Caco-2 (cell line): ENCODE results near the gene TEAD2. TPM values are rescaled to one million over a fixed set of nuclear protein-coding genes. Genes with fewer than 3 reads are reported as not detected.
"Not testable (repeated sequence)": the region's sequence is repeated elsewhere in the genome, so short reads cannot be mapped to it uniquely, and the experiment has no call there.

Source experiments
- BruUV-seq: library from RNA; stranded (reverse); fragments of 400-500 nt; replicated peaks from 2 replicates; lab custom pipeline; 2021; lab: Mats Ljungman, UMichigan
- CTCF ChIA-PET: fragments of 300-600 bp; sonication (Branson Sonifier 250); formaldehyde crosslinking; loops from one replicate; lab custom pipeline; 2022; ENCODE audit warnings: antibody characterized with exemption; lab: Charles Lee
- POLR2A ChIA-PET: fragments of 300-600 bp; sonication (Branson Sonifier 250); formaldehyde crosslinking; loops from one replicate; lab custom pipeline; 2022; ENCODE audit warnings: antibody characterized with exemption; lab: Charles Lee
- DNase-seq, 2 experiments: peaks; one replicate each; pipeline versions ENCODE4 v3.0.0 to v3.0.0-alpha.2; 2020 to 2022
- H3K27me3 ChIP-seq: replicated peaks from 2 replicates; pipeline ENCODE4 v1.6.0; 2011; ENCODE audit warnings: low read length; ENCODE audit not compliant: control insufficient read depth, insufficient read depth
- H3K36me3 ChIP-seq: 2 replicates; pipeline ENCODE4 v1.5.1; 2011; ENCODE audit warnings: low read length; ENCODE audit not compliant: control insufficient read depth, insufficient read depth
- H3K4me1 ChIP-seq: fragments of 250-450 bp; sonication (Bioruptor Pico); 2 replicates; pipeline ENCODE4 v1.5.1; 2020; ENCODE audit warnings: mild to moderate bottlenecking
- H3K4me3 ChIP-seq: 2 replicates; pipeline ENCODE4 v1.5.1; 2011; ENCODE audit warnings: low read depth, mild to moderate bottlenecking, control low read depth, low read length
- H3K9me3 ChIP-seq: fragments of 250-450 bp; sonication (Bioruptor Pico); 2 replicates; pipeline ENCODE4 v1.5.1; 2020; ENCODE audit warnings: mild to moderate bottlenecking, moderate library complexity
- H3K27ac Mint-ChIP-seq: one replicate; pipeline ENCODE4 v1.8.0; 2022; ENCODE audit warnings: mixed read lengths; ENCODE audit not compliant: unreplicated experiment
- H3K27me3 Mint-ChIP-seq: one replicate; pipeline ENCODE4 v1.8.0; 2022; ENCODE audit warnings: mixed read lengths; ENCODE audit not compliant: insufficient read depth, unreplicated experiment
- H3K36me3 Mint-ChIP-seq: one replicate; pipeline ENCODE4 v1.8.0; 2022; ENCODE audit warnings: mild to moderate bottlenecking, mixed read lengths; ENCODE audit not compliant: insufficient read depth, unreplicated experiment
- H3K4me1 Mint-ChIP-seq: one replicate; pipeline ENCODE4 v1.8.0; 2022; ENCODE audit warnings: low read depth, mixed read lengths; ENCODE audit not compliant: unreplicated experiment
- H3K4me3 Mint-ChIP-seq: one replicate; pipeline ENCODE4 v1.8.0; 2022; ENCODE audit warnings: mild to moderate bottlenecking, moderate library complexity, mixed read lengths; ENCODE audit not compliant: unreplicated experiment
- H3K9me3 Mint-ChIP-seq: one replicate; pipeline ENCODE4 v1.8.0; 2022; ENCODE audit warnings: mixed read lengths; ENCODE audit not compliant: unreplicated experiment
- CTCF ChIP-seq, 2 experiments: fragments of 200-600 bp in 1 of 2; IDR thresholded peaks; 1 replicate in 1 of 2; 2 replicates in 1 of 2; pipeline versions ENCODE4 v1.5.1 to v1.8.0; 2011 to 2022; ENCODE audit warnings: antibody characterized with exemption in 1 of 2, control low read depth in 1 of 2, inconsistent platforms in 1 of 2, low read depth in 1 of 2, low read length in 1 of 2, mild to moderate bottlenecking in 1 of 2, moderate library complexity in 1 of 2; ENCODE audit not compliant: insufficient read depth in 1 of 2, severe bottlenecking in 1 of 2, unreplicated experiment in 1 of 2
- intact Hi-C: fragments of 100-400 bp; cut with micrococcal nuclease; formaldehyde crosslinking; loops from one replicate; pipeline ENCODE4 v1.10.0; 2022; ENCODE audit not compliant: unreplicated experiment
- total RNA-seq: library from RNA; stranded (reverse); gene quantifications from 2 replicates; pipeline ENCODE4 v1.2.3, GENCODE V29; 2022

The TEAD2 gene
- total RNA-seq, 1 experiment from 2014 or later, result 8.8 TPM

- no peak overlapping the region for H3K4me3 ChIP-seq
- no peaks in the 10 kb centered on the region for H3K9me3 ChIP-seq
- H3K27me3 ChIP-seq, result no peaks in the 10 kb centered on the region
- POLR2A ChIA-PET, result interaction anchor here (0.5 kb wide), 1 partner anchor 1209 kb away, joined by 4 read pairs; the partner anchor contains the start of gene JOSD2
- Mint-ChIP-seq H3K4me3 (no peak overlapping the region), H3K9me3 (peaks cover 11% of the 10 kb centered on the region), H3K27ac (no peak overlapping the region), H3K27me3 (peaks cover 2% of the 10 kb centered on the region), H3K36me3 (no peaks in the 10 kb centered on the region), H3K4me1 (no peaks in the 10 kb centered on the region)
- H3K4me1 ChIP-seq, result no peaks in the 10 kb centered on the region
- DNase-seq, result no peak
- H3K36me3 ChIP-seq, result no peaks in the 10 kb centered on the region
- no peak for TF ChIP-seq CTCF (IDR thresholded peaks at IDR 0.05; ENCODE audit: insufficient read depth in 1 of 2, low read depth in 1 of 2, low read length in 1 of 2, severe bottlenecking in 1 of 2, unreplicated experiment in 1 of 2)
- CTCF ChIA-PET, result interaction anchor here (0.5 to 0.9 kb wide), 3 partner anchors 19 to 289 kb away, joined by 3 read pairs; no protein-coding TSS in a partner anchor
- no TSS peak for BruUV-seq
- intact Hi-C loops, result loop anchor here (1.0 to 2.0 kb wide), 2 partner anchors 35 to 76 kb away; no protein-coding TSS in a partner anchor
Observed at GRCh38 chr19:49301866-49302252, 60.4 kb downstream of the TEAD2 start.

GRCh38 chr19:49301165-49301865 is 60.9 kb downstream of the TEAD2 start:
- peaks cover 2% of the 10 kb centered on the region for H3K27me3 Mint-ChIP-seq
- POLR2A ChIA-PET, result interaction anchor here (0.5 kb wide), 1 partner anchor 1210 kb away, joined by 4 read pairs; the partner anchor contains the start of gene JOSD2

GRCh38 chr19:49298653-49299052 is 63.6 kb downstream of the TEAD2 start:
- H3K36me3 ChIP-seq, BruUV-seq, DNase-seq, H3K27me3 ChIP-seq, H3K27me3 Mint-ChIP-seq, H3K27ac Mint-ChIP-seq, H3K36me3 Mint-ChIP-seq, H3K4me1 ChIP-seq, H3K4me3 ChIP-seq, POLR2A ChIA-PET, intact Hi-C loops, H3K9me3 ChIP-seq, H3K4me1 Mint-ChIP-seq, H3K4me3 Mint-ChIP-seq: not testable (repeated sequence)
- H3K9me3 Mint-ChIP-seq, result peaks cover 11% of the 10 kb centered on the region
- CTCF ChIA-PET, result interaction anchor here (0.8 kb wide), 1 partner anchor 29 kb away, joined by 3 read pairs; no protein-coding TSS in a partner anchor

More at GRCh38 chr19:49301165-49301865, 60.9 kb downstream of the TEAD2 start:
- H3K9me3 ChIP-seq, result no peaks in the 10 kb centered on the region
- H3K4me1 ChIP-seq, result no peaks in the 10 kb centered on the region
- CTCF ChIA-PET, result interaction anchor here (0.5 to 0.9 kb wide), 3 partner anchors 18 to 288 kb away, joined by 3 read pairs; no protein-coding TSS in a partner anchor
- no peak overlapping the region for H3K4me3 Mint-ChIP-seq
- H3K4me1 Mint-ChIP-seq, result no peaks in the 10 kb centered on the region
- intact Hi-C loops, result loop anchor here (1.0 to 2.0 kb wide), 2 partner anchors 35 to 75 kb away; no protein-coding TSS in a partner anchor
- no peaks in the 10 kb centered on the region for H3K36me3 ChIP-seq
- BruUV-seq, result no TSS peak
- H3K27ac Mint-ChIP-seq, result no peak overlapping the region
- H3K27me3 ChIP-seq, result no peaks in the 10 kb centered on the region
- DNase-seq, result peak; percentile 72 to 78
- H3K4me3 ChIP-seq, result no peak overlapping the region
- no peaks in the 10 kb centered on the region for H3K36me3 Mint-ChIP-seq
- peak; percentile 87 for TF ChIP-seq CTCF (IDR thresholded peaks at IDR 0.05; ENCODE audit: insufficient read depth in 1 of 2, low read depth in 1 of 2, low read length in 1 of 2, severe bottlenecking in 1 of 2, unreplicated experiment in 1 of 2)
- peaks cover 11% of the 10 kb centered on the region for H3K9me3 Mint-ChIP-seq
